HepG2 (cell line): ENCODE results near the gene PITHD1. TPM values are rescaled to one million over a fixed set of nuclear protein-coding genes. Genes with fewer than 3 reads are reported as not detected.

ENCODE experiments used
- BCLAF1 ChIP-seq: fragments of 450-650 bp; IDR thresholded peaks from 2 replicates; pipeline ENCODE4 v1.6.1; 2017; ENCODE audit warnings: mild to moderate bottlenecking
- DMAP1 ChIP-seq: IDR thresholded peaks from 2 replicates; pipeline ENCODE4 v1.6.1; 2016
- NR2F1 ChIP-seq, 2 experiments: fragments of 450-650 bp in 1 of 2; formaldehyde crosslinking in 1 of 2; IDR thresholded peaks; 2 replicates each; pipeline versions ENCODE4 v1.5.0 to v1.6.1; 2016 to 2020; ENCODE audit warnings: mild to moderate bottlenecking in 1 of 2, missing compliant biosample characterization in 1 of 2, missing genetic modification reagents in 1 of 2, moderate library complexity in 1 of 2
- NR2F2 ChIP-seq: IDR thresholded peaks from 2 replicates; pipeline ENCODE4 v1.6.1; 2012; ENCODE audit warnings: low read depth, inconsistent platforms, borderline replicate concordance
- PITX1 ChIP-seq: sonication (generic); formaldehyde crosslinking; IDR thresholded peaks from 2 replicates; pipeline ENCODE4 v1.5.1; 2020; ENCODE audit warnings: mild to moderate bottlenecking, missing genetic modification reagents
- RBM22 ChIP-seq: fragments of 200-400 bp; formaldehyde crosslinking; optimal IDR thresholded peaks from 2 replicates; pipeline ENCODE3; 2017; ENCODE audit warnings: mild to moderate bottlenecking, low read length, moderate library complexity
- RNF219 ChIP-seq: sonication (generic); formaldehyde crosslinking; IDR thresholded peaks from 2 replicates; pipeline ENCODE4 v1.5.0; 2020; ENCODE audit warnings: mild to moderate bottlenecking, missing genetic modification reagents
- SSRP1 ChIP-seq: IDR thresholded peaks from 2 replicates; pipeline ENCODE4 v1.6.1; 2016; ENCODE audit warnings: control low read depth
- TCF7L2 ChIP-seq: IDR thresholded peaks from 2 replicates; pipeline ENCODE4 v1.6.1; 2011; ENCODE audit warnings: mild to moderate bottlenecking, low read depth, low read length, moderate library complexity
- ZBTB33 ChIP-seq: sonication (generic); formaldehyde crosslinking; IDR thresholded peaks from 2 replicates; pipeline ENCODE4 v1.4.0; 2020; ENCODE audit warnings: missing genetic modification reagents
- ZC3H13 ChIP-seq: sonication (generic); formaldehyde crosslinking; IDR thresholded peaks from 2 replicates; pipeline ENCODE4 v1.8.1; 2023; ENCODE audit warnings: mild to moderate bottlenecking, missing genetic modification reagents, moderate library complexity
- ZNF30 ChIP-seq: sonication (generic); formaldehyde crosslinking; IDR thresholded peaks from 2 replicates; pipeline ENCODE4 v1.5.0; 2020; ENCODE audit warnings: mild to moderate bottlenecking, missing genetic modification reagents
- ZNF329 ChIP-seq: sonication (generic); formaldehyde crosslinking; IDR thresholded peaks from 2 replicates; pipeline ENCODE4 v1.9.0; 2021; ENCODE audit warnings: low read depth, mild to moderate bottlenecking, missing genetic modification reagents
- ZNF441 ChIP-seq: sonication (generic); formaldehyde crosslinking; IDR thresholded peaks from 2 replicates; pipeline ENCODE4 v1.7.0; 2021; ENCODE audit warnings: missing genetic modification reagents, borderline replicate concordance
- ZNF616 ChIP-seq: sonication (generic); formaldehyde crosslinking; IDR thresholded peaks from 2 replicates; pipeline ENCODE4 v1.5.0; 2020; ENCODE audit warnings: low read depth, mild to moderate bottlenecking, missing genetic modification reagents
- ZSCAN5A ChIP-seq: sonication (generic); formaldehyde crosslinking; IDR thresholded peaks from 2 replicates; pipeline ENCODE4 v1.8.0; 2022; ENCODE audit warnings: mild to moderate bottlenecking, missing genetic modification reagents, borderline replicate concordance
- polyA plus RNA-seq, 8 experiments: library from polyadenylated mRNA; depleted of rRNA in 3 of 8; stranded (reverse) in 7 of 8; unstranded in 1 of 8; fragments of >200 nt; fragmentation: Illumina TruSeq in 4 of 8; extraction: Trizol in 4 of 8; gene quantifications; 2 replicates each; pipeline versions ENCODE4 v1.2.1 to v1.2.3, GENCODE V29; 2011 to 2016; ENCODE audit warnings: low read depth in 4 of 8, missing spikeins in 1 of 8, mixed read lengths in 1 of 8; ENCODE audit not compliant: insufficient read depth in 1 of 8
- total RNA-seq, 5 experiments: library from RNA; depleted of rRNA; stranded (reverse); fragments of >200 nt; fragmentation: Illumina TruSeq; extraction: Trizol; gene quantifications; 2 replicates each; pipeline ENCODE4 v1.2.3, GENCODE V29; 2016; ENCODE audit warnings: low read depth in 1 of 5

Gene PITHD1
- total and polyA plus RNA-seq, 2 of the 13 experiments (the other 11 are each of a cell fraction or from before 2014, with no cell fraction given), result 28.0 to 37.3 TPM

DNA sequence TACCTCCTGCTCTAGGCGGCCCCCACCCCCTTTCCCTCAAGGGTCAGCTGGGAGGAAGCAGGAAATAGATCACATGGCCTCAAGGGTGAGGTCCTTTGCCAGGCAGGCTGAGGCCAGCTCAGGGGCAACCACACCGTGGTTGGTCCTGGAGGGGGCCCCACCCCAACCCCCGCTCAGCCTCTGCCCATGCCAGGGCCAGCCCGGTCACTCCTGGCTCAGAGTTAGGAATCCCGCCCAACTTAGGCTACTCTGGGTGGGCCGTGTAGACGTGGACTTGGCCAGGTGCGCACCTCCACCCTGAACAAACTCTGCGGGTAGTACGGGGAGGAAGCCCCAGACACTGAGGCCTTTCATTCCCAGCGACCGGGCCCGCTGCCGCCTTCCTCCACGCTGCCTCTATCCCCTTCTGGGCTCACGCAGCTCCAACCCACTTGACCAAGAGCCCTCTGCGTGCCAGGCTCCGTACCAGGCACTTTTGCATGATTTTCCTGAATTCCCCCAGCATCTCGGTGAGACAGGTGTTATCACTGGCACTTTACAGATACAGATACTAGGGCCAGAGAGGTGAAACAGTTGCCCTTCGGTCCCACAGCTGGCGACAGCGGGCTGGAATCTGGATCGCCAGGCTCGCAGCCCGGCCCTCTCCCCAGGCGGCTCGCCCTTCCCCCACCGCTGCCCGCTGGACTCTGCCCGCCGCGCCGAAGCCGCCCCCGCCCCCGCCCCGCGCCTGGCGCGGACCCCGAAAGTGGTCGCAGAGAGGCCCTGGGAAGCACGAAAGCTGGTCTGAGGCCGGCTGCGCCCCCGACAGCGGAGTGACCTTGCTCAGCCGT lies 21.6 kb downstream of the PITHD1 start (continued):
- TF ChIP-seq RNF219 (CRISPR knock-in tag) (no peak), NR2F1 (CRISPR knock-in tag; IDR thresholded peaks at IDR 0.05) (0 out of 4 replicates have a peak, but pooled peaks of 1 of the 2 experiments have one; percentile 12), SSRP1 (CRISPR knock-in tag) (no peak), ZC3H13 (CRISPR knock-in tag) (no peak), ZNF30 (no peak), TCF7L2 (no peak), BCLAF1 (no peak), ZNF616 (CRISPR knock-in tag) (peak; percentile 71; the same call in 1 of the 2 replicates), RBM22 (no peak), PITX1 (CRISPR knock-in tag) (peak; percentile 46), ZSCAN5A (CRISPR knock-in tag) (0 out of 2 replicates have a peak, but pooled peaks have one; percentile 9), NR2F2 (no peak), ZBTB33 (CRISPR knock-in tag) (no peak; the same call in 1 of the 2 replicates), DMAP1 (CRISPR knock-in tag) (peak; percentile 61; the same call in 1 of the 2 replicates), ZNF441 (CRISPR knock-in tag) (peak; percentile 58; the same call in 1 of the 2 replicates), ZNF329 (no peak)
